Measurements from ENCODE around the gene PTPRS. TPM values are rescaled to one million over a fixed set of nuclear protein-coding genes. Genes with fewer than 3 reads are reported as not detected.
A peak's percentile ranks its signal among the peaks of the same experiment; 100 is the strongest.

The PTPRS gene
- polyA plus RNA-seq, 1 experiment = 40.1 TPM

DNA sequence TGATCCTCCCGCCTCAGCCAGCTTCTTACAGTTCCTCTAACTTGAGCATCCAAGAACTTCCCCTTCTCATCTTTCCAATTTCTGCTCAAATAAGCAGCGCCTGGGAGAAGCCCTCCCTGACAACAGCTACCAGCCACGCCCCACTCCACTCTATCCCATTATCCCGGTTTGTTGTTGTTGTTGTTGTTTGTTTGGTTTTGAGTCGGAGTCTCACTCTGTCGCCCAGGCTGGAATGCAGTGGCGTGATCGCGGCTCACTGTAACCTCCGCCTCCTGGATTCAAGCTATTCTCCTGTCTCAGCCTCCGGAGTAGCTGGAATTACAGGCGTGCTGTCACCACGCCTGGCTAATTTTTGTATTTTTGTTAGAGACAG, 822 bp upstream of the PTPRS start:
- POLR2A ChIA-PET = no interaction called here
- Histone ChIP-seq H3K4me3 (ENCODE audit: low read depth, low read length) (no peak overlapping the region), H3K36me3 (ENCODE audit: control insufficient read depth, insufficient read depth, low read length) (no peaks in the 10 kb centered on the region), H3K27me3 (ENCODE audit: control insufficient read depth, insufficient read depth, low read length) (peaks cover 20% of the 10 kb centered on the region)
- CTCF ChIA-PET = interaction anchor here (0.8 kb wide), 1 partner anchor 20 kb away, joined by 3 read pairs; no protein-coding TSS in a partner anchor
- DNase-seq (ENCODE audit: low read depth) = no peak
- TF ChIP-seq, protein P1, sequence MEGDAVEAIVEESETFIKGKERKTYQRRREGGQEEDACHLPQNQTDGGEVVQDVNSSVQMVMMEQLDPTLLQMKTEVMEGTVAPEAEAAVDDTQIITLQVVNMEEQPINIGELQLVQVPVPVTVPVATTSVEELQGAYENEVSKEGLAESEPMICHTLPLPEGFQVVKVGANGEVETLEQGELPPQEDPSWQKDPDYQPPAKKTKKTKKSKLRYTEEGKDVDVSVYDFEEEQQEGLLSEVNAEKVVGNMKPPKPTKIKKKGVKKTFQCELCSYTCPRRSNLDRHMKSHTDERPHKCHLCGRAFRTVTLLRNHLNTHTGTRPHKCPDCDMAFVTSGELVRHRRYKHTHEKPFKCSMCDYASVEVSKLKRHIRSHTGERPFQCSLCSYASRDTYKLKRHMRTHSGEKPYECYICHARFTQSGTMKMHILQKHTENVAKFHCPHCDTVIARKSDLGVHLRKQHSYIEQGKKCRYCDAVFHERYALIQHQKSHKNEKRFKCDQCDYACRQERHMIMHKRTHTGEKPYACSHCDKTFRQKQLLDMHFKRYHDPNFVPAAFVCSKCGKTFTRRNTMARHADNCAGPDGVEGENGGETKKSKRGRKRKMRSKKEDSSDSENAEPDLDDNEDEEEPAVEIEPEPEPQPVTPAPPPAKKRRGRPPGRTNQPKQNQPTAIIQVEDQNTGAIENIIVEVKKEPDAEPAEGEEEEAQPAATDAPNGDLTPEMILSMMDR (IDR thresholded peaks at IDR 0.05; ENCODE audit: insufficient read depth, low read depth, low read length) = no peak

DNA sequence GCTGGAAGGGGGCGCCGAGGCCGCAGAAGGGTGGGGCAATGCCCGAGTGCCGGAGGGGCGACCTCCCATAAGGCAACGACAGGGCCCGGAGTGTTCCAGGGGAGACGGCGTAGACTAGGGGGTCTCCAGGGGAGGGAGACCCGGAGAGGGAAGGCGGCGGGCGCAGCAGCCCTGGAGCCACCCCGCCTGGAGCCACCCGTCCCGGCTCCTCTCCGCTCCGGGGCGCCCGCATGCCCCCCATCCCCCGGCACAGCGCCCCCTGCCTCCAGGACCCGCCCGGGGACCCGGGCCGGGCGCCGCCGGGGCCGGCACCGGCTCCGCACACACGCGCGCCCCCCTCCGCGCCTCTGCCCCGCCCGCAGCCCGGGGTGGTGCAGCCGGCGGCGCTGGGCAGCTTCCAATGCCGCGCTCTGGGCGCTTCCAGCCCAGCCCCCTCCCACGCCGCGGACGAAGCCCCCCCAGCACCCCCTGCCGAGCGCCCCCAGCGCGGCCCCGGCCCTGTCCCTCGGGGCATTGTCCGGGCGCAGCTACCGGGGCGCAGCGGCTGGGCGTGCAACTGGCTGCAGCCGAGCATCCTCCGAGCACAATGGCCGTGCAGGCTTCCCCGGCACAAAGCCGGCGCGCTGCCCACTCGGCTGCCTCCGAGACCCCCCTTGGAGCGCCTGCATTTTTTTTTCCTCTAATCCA, 519 bp downstream of the PTPRS start:
- ChIA-PET CTCF (no interaction called here), POLR2A (no interaction called here)
- H3K4me3 ChIP-seq (ENCODE audit: low read depth, low read length) = peak overlapping the region; percentile 59
- no peak for DNase-seq (ENCODE audit: low read depth)
- peaks cover 22% of the 10 kb centered on the region for H3K27me3 ChIP-seq (ENCODE audit: control insufficient read depth, insufficient read depth, low read length)
- TF ChIP-seq, protein P1 (IDR thresholded peaks at IDR 0.05; ENCODE audit: insufficient read depth, low read depth, low read length) = no peak
- no peaks in the 10 kb centered on the region for H3K36me3 ChIP-seq (ENCODE audit: control insufficient read depth, insufficient read depth, low read length)

GRCh38 chr19:5339198-5339949, 1.2 kb downstream of the PTPRS start:
- CTCF ChIA-PET = no interaction called here

DNA sequence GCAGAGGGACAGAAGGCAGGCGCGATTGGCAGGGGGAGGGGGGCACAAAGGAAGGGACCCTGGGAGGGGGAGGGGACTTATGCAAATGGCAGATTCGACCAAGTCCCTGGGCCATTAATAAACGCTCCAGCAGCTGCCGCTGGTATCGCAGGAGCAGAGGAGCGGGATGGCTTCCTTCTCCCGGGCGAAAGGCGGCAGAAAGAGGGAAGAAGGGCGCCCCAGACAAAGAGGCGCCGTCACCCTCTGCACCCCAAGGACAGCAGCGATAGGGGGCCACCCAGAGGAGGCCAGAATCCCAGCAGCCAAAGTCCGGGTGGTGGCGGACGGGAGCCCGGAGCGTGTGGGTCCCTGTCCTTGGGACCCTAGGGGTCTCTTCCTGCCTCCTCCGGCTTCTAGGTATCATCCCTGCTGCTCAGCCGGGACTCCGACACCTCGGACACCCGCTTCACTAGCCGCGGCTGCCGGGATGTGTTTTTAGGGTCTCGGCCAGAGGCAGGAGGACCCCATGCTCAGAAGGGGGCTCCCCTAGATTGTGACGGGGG, 1.9 kb downstream of the PTPRS start:
- DNase-seq (ENCODE audit: low read depth) = no peak
- Histone ChIP-seq H3K27me3 (ENCODE audit: control insufficient read depth, insufficient read depth, low read length) (peaks cover 24% of the 10 kb centered on the region), H3K36me3 (ENCODE audit: control insufficient read depth, insufficient read depth, low read length) (no peaks in the 10 kb centered on the region), H3K4me3 (ENCODE audit: low read depth, low read length) (0 out of 2 replicates have a peak overlapping the region, but pooled peaks have one; percentile 4)
- CTCF ChIA-PET = no interaction called here
- POLR2A ChIA-PET = no interaction called here
- TF ChIP-seq, protein P1 (IDR thresholded peaks at IDR 0.05; ENCODE audit: insufficient read depth, low read depth, low read length) = no peak; the same call in 1 of the 2 replicates

More at GRCh38 chr19:5339198-5339949, 1.2 kb downstream of the PTPRS start:
- Histone ChIP-seq H3K27me3 (ENCODE audit: control insufficient read depth, insufficient read depth, low read length) (peaks cover 24% of the 10 kb centered on the region), H3K36me3 (ENCODE audit: control insufficient read depth, insufficient read depth, low read length) (no peaks in the 10 kb centered on the region), H3K4me3 (ENCODE audit: low read depth, low read length) (peak overlapping the region; percentile 59)
- TF ChIP-seq, protein P1 (IDR thresholded peaks at IDR 0.05; ENCODE audit: insufficient read depth, low read depth, low read length) = no peak
- POLR2A ChIA-PET = no interaction called here
- DNase-seq (ENCODE audit: low read depth) = no peak

Data from BJ (cell line).